Tibial artery (tissue), 4 donors: ENCODE data around the gene MGST3.
"Not testable (repeated sequence)": the region's sequence is repeated elsewhere in the genome, so short reads cannot be mapped to it uniquely, and the experiment has no call there.

Experiments used
- DNase-seq, 2 donors: peaks; one replicate each; pipeline ENCODE4 v3.0.0-alpha.2; 2019
- H3K27ac ChIP-seq, 2 donors: fragments of 200-600 bp; sonication (generic) in 1 of 2; 1 replicate in 1 of 2; 2 replicates in 1 of 2; pipeline ENCODE4 v1.5.1; 2018 to 2019; ENCODE audit warnings: mild to moderate bottlenecking in 1 of 2
- H3K27me3 ChIP-seq, 2 donors: fragments of 200-600 bp; sonication (generic) in 1 of 2; one replicate each; pipeline versions ENCODE4 v1.5.1 to v1.6.0; 2016 to 2019
- H3K36me3 ChIP-seq, 3 donors: fragments of 200-600 bp; sonication (generic) in 2 of 3; one replicate each; pipeline ENCODE4 v1.5.1; 2016 to 2019; ENCODE audit warnings: mild to moderate bottlenecking in 2 of 3
- H3K4me1 ChIP-seq, 4 donors: fragments of 200-600 bp; sonication (generic) in 2 of 4; 1 replicate in 3 of 4; 2 replicates in 1 of 4; pipeline ENCODE4 v1.5.1; 2016 to 2019
- H3K4me3 ChIP-seq, 2 donors: fragments of 200-600 bp; sonication (generic) in 1 of 2; 1 replicate in 1 of 2; 2 replicates in 1 of 2; pipeline ENCODE4 v1.5.1; 2018 to 2019; ENCODE audit warnings: mild to moderate bottlenecking in 2 of 2
- H3K9me3 ChIP-seq, 3 donors: fragments of 200-600 bp; sonication (generic) in 1 of 3; one replicate each; pipeline ENCODE4 v1.5.1; 2016 to 2019
- CTCF ChIP-seq, 2 experiments: fragments of 200-600 bp in 1 of 2; fragments of 450-650 bp in 1 of 2; IDR thresholded peaks; one replicate each; pipeline ENCODE4 v1.5.1; 2017 to 2019; ENCODE audit warnings: antibody characterized with exemption in 2 of 2, mild to moderate bottlenecking in 1 of 2, moderate library complexity in 1 of 2
- intact Hi-C: fragments of 100-400 bp; cut with DNase I; formaldehyde crosslinking; loops from one replicate; pipeline ENCODE4 v1.15.0; 2023; ENCODE audit warnings: low total_unique reads

The MGST3 gene

DNA sequence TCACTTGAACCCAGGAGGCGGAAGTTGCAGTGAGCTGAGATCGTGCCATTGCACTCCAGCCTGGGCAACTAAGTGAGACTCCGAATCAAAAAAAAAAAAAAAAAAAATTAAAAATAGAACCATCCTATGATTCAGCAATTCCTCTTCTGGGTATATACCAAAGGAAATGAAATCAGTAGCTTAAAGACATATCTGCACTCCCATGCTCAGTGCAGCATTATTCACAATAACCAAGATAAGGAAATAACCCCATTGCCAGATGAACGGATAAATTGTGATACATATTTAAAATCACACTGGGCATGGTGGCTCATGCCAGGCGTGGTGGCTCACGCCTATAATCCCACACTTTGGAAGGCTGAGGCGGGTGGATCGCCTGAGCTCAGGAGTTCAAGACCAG, 43.6 kb downstream of the MGST3 start:
- no peak for TF ChIP-seq CTCF (IDR thresholded peaks at IDR 0.05)
- intact Hi-C loops = no loop called here
- no peak for DNase-seq
- H3K36me3 ChIP-seq = peaks cover 29 to 60% (median 55%) of the 10 kb centered on the region in 3 donors
- no peak overlapping the region for H3K27ac ChIP-seq
- no peaks in the 10 kb centered on the region for H3K4me1 ChIP-seq
- H3K4me3 ChIP-seq = no peak overlapping the region
- no peaks in the 10 kb centered on the region for H3K27me3 ChIP-seq
- no peaks in the 10 kb centered on the region for H3K9me3 ChIP-seq

DNA sequence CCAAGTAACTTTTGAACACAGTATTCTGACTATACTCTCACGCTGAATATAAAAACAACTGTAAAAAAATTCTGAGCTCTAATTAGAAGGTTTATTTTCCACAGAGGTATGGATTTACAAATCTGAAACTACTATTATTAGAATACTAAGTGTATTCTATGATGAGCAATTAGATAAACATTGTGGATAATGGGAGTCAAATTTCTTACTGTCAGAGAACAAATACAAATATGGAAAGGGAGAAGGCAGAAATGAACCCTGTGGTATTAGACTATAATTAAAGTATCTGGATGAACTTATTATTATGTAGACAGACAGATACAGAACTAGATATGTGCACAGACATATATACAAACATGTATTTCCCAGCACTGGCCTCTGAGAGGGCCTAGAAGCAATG, 44.8 kb downstream of the MGST3 start:
- no peak for DNase-seq
- Histone ChIP-seq H3K4me3 (no peak overlapping the region), H3K9me3 (no peaks in the 10 kb centered on the region), H3K36me3 (peaks cover 36 to 71% (median 66%) of the 10 kb centered on the region in 3 donors), H3K27me3 (no peaks in the 10 kb centered on the region), H3K27ac (no peak overlapping the region), H3K4me1 (no peaks in the 10 kb centered on the region)
- intact Hi-C loops = no loop called here
- no peak for TF ChIP-seq CTCF (IDR thresholded peaks at IDR 0.05)

- intact Hi-C loops = no loop called here
- Histone ChIP-seq H3K9me3 (no peaks in the 10 kb centered on the region), H3K27me3 (no peaks in the 10 kb centered on the region), H3K36me3 (peaks cover 33 to 85% (median 72%) of the 10 kb centered on the region in 3 donors), H3K27ac (no peak overlapping the region), H3K4me3 (no peak overlapping the region), H3K4me1 (no peaks in the 10 kb centered on the region)
- no peak for TF ChIP-seq CTCF (IDR thresholded peaks at IDR 0.05)
- no peak for DNase-seq
These were observed 47.5 kb downstream of the MGST3 start for GRCh38 chr1:165678509-165678908.

DNA sequence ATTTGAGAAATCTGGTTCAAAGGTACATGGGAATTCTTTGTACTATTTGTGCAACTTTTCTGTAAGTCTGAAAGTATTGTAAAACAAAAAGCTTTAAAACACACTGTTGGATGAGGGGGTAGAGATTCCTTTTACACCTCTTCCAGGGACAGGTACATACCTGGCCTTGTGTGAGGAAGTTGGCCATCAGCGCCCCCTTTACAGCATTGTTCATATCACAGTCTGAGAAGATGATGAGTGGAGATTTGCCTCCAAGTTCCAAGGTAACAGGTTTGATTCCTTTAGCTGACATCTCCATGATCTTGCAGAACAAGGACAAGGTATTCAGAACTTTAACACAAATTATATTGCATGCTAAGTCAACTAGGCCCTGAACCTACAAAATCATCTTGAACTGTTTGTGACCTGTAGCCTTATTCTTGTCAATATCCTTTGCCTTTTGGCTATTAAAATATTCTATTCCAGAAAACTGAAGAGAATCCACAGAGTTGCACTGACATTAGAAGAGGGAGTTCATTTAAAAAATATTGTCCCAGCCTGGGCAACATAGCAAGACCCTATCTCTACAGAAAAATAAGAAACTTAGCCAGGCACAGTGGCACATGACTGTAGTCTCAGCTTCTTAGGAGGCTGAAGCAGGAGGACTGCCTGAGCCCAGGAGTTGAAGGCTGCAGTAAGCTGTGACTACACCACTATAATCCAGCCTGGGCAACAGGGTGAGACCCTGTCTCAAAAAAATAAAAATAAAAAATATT, 48.4 kb downstream of the MGST3 start:
- H3K27me3 ChIP-seq = no peaks in the 10 kb centered on the region
- H3K9me3 ChIP-seq = no peaks in the 10 kb centered on the region
- H3K4me1 ChIP-seq = no peaks in the 10 kb centered on the region
- H3K36me3 ChIP-seq = peaks cover 33 to 80% (median 67%) of the 10 kb centered on the region in 3 donors
- TF ChIP-seq CTCF (IDR thresholded peaks at IDR 0.05) = no peak
- H3K27ac ChIP-seq = no peak overlapping the region
- no peak overlapping the region for H3K4me3 ChIP-seq
- DNase-seq = no peak
- intact Hi-C loops = no loop called here

DNA sequence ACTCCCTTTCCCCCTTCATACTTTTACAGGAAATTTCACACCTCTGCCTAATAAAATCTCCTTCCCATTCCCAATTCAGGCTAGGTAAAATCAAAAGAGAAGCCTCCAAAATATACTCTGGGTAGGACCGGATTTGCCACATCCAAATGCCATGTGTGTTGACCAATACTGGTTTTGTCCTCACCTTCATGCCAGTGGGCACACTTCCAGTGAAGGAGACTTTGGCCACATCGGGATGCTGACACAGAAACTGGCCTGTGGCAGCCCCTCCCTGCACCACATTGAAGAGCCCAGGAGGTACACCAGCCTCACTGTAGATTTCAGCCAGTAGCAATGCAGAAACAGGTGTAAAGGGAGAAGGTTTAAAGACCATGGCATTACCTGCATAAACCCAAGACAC, 49.3 kb downstream of the MGST3 start:
- H3K36me3 ChIP-seq = peaks cover 33 to 79% (median 67%) of the 10 kb centered on the region in 3 donors
- no peak for TF ChIP-seq CTCF (IDR thresholded peaks at IDR 0.05)

DNA sequence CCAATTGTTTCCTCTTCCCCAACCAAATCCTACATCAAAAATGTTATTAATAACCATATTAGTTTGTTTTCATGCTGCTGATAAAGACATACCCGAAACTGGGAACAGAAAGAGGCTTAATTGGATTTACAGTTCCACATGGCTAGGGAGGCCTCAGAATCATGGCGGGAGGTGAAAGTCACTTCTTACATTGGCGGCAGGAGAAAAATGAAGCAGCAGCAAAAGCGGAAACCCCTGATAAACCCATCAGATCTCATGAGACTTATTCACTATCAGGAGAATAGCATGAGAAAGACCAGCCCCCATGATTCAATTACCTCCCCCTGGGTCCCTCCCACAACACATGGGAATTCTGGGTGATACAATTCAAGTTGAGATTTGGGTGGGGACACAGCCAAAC, 49.7 kb downstream of the MGST3 start:
- DNase-seq, H3K27me3 ChIP-seq, H3K4me1 ChIP-seq, intact Hi-C loops, H3K27ac ChIP-seq, H3K9me3 ChIP-seq, H3K4me3 ChIP-seq: not testable (repeated sequence)
- peaks cover 29 to 74% (median 66%) of the 10 kb centered on the region in 3 donors for H3K36me3 ChIP-seq

More for the DNA sequence above, 49.3 kb downstream of the MGST3 start:
- Histone ChIP-seq H3K4me3 (no peak overlapping the region), H3K27ac (no peak overlapping the region), H3K9me3 (no peaks in the 10 kb centered on the region), H3K27me3 (no peaks in the 10 kb centered on the region), H3K4me1 (no peaks in the 10 kb centered on the region)
- intact Hi-C loops = no loop called here
- no peak for DNase-seq
